Astrocyte (in vitro differentiated cells and primary cell): ENCODE measurements around the gene SETD2. TPM values are rescaled to one million over a fixed set of nuclear protein-coding genes. Genes with fewer than 3 reads are reported as not detected.
A peak's percentile ranks its signal among the peaks of the same experiment; 100 is the strongest.

ENCODE experiments used
- DNase-seq: peaks from one replicate; pipeline ENCODE4 v3.0.0-alpha.2; 2010; ENCODE audit warnings: low read depth
- FAIRE-seq: peaks from 2 replicates; lab custom pipeline; 2011; peaks lifted over from hg19 to GRCh38; lab: Jason Lieb, UNC
- H2AFZ ChIP-seq: 2 replicates; pipeline ENCODE4 v1.6.0; 2012; ENCODE audit warnings: low read depth, low read length, inconsistent platforms
- H3K27ac ChIP-seq: 2 replicates; pipeline ENCODE4 v1.5.1; 2011; ENCODE audit warnings: low read depth, low read length, inconsistent platforms
- H3K27me3 ChIP-seq: 2 replicates; pipeline ENCODE4 v1.6.0; 2011; ENCODE audit warnings: low read length, inconsistent platforms; ENCODE audit not compliant: insufficient read depth
- H3K36me3 ChIP-seq: 2 replicates; pipeline ENCODE4 v1.5.1; 2011; ENCODE audit warnings: low read length, inconsistent platforms; ENCODE audit not compliant: insufficient read depth
- H3K4me1 ChIP-seq: 2 replicates; pipeline ENCODE4 v1.5.1; 2011; ENCODE audit warnings: low read length, inconsistent platforms; ENCODE audit not compliant: insufficient read depth
- H3K4me2 ChIP-seq: 2 replicates; pipeline ENCODE4 v1.6.0; 2012; ENCODE audit warnings: low read length, inconsistent platforms
- H3K4me3 ChIP-seq: 2 replicates; pipeline ENCODE4 v1.5.1; 2011; ENCODE audit warnings: low read depth, mild to moderate bottlenecking, low read length, inconsistent platforms; ENCODE audit not compliant: insufficient read depth
- H3K79me2 ChIP-seq: 2 replicates; pipeline ENCODE4 v1.6.0; 2012; ENCODE audit warnings: mild to moderate bottlenecking, low read length, inconsistent platforms; ENCODE audit not compliant: insufficient read depth
- H3K9ac ChIP-seq: 2 replicates; pipeline ENCODE4 v1.6.0; 2012; ENCODE audit warnings: mild to moderate bottlenecking, low read length, inconsistent platforms
- H3K9me3 ChIP-seq: 2 replicates; pipeline ENCODE4 v1.5.1; 2012; ENCODE audit warnings: low read depth, mild to moderate bottlenecking, low read length, inconsistent platforms; ENCODE audit not compliant: insufficient read depth
- H4K20me1 ChIP-seq: 2 replicates; pipeline ENCODE4 v1.6.0; 2012; ENCODE audit warnings: low read length, inconsistent platforms; ENCODE audit not compliant: insufficient read depth
- H3K27ac Mint-ChIP-seq: one replicate; pipeline ENCODE4 v1.8.0; 2021; ENCODE audit warnings: mild to moderate bottlenecking, mixed read lengths; ENCODE audit not compliant: unreplicated experiment
- H3K27me3 Mint-ChIP-seq: one replicate; pipeline ENCODE4 v1.8.0; 2021; ENCODE audit warnings: low read depth, mixed read lengths; ENCODE audit not compliant: unreplicated experiment
- H3K36me3 Mint-ChIP-seq: one replicate; pipeline ENCODE4 v1.8.0; 2021; ENCODE audit warnings: low read depth, mixed read lengths; ENCODE audit not compliant: unreplicated experiment
- H3K4me1 Mint-ChIP-seq: one replicate; pipeline ENCODE4 v1.8.0; 2021; ENCODE audit warnings: low read depth, mixed read lengths; ENCODE audit not compliant: unreplicated experiment
- H3K4me3 Mint-ChIP-seq: one replicate; pipeline ENCODE4 v1.8.0; 2021; ENCODE audit warnings: mild to moderate bottlenecking, moderate library complexity, mixed read lengths; ENCODE audit not compliant: unreplicated experiment
- H3K9me3 Mint-ChIP-seq: one replicate; pipeline ENCODE4 v1.8.0; 2021; ENCODE audit warnings: mild to moderate bottlenecking, mixed read lengths; ENCODE audit not compliant: unreplicated experiment
- CTCF ChIP-seq: IDR thresholded peaks from 2 replicates; pipeline ENCODE4 v1.5.1; 2011; ENCODE audit warnings: low read depth, mild to moderate bottlenecking, inconsistent platforms, low read length, moderate library complexity; ENCODE audit not compliant: insufficient read depth
- EZH2 ChIP-seq: IDR thresholded peaks from 2 replicates; pipeline ENCODE4 v1.6.1; 2012; ENCODE audit warnings: mild to moderate bottlenecking, low read length, inconsistent platforms; ENCODE audit not compliant: insufficient read depth
- total RNA-seq: library from RNA; stranded (reverse); gene quantifications from 2 replicates; pipeline ENCODE4 v1.2.1, GENCODE V29; 2021

The SETD2 gene
- total RNA-seq, 1 donor from 2014 or later = 46.5 TPM

GRCh38 chr3:46987743-46988401 is 176.0 kb downstream of the SETD2 start:
- Histone ChIP-seq H2AFZ (peak overlapping the region; percentile 52), H3K4me2 (peak overlapping the region; percentile 22), H3K79me2 (no peaks in the 10 kb centered on the region), H3K27ac (no peak overlapping the region), H3K36me3 (no peaks in the 10 kb centered on the region), H3K4me1 (peaks cover 4% of the 10 kb centered on the region), H3K27me3 (no peaks in the 10 kb centered on the region), H3K9ac (no peak overlapping the region), H3K4me3 (no peak overlapping the region), H3K9me3 (no peaks in the 10 kb centered on the region), H4K20me1 (no peaks in the 10 kb centered on the region)
- peaks cover 2% of the 10 kb centered on the region for H3K9me3 Mint-ChIP-seq
- peaks cover 9% of the 10 kb centered on the region for H3K36me3 Mint-ChIP-seq
- FAIRE-seq (no peak), DNase-seq (no peak)
- H3K27ac Mint-ChIP-seq = no peak overlapping the region
- peaks cover 4% of the 10 kb centered on the region for H3K27me3 Mint-ChIP-seq
- no peak overlapping the region for H3K4me3 Mint-ChIP-seq
- TF ChIP-seq EZH2 (no peak), CTCF (no peak)
- H3K4me1 Mint-ChIP-seq = no peaks in the 10 kb centered on the region

- no peaks in the 10 kb centered on the region for H3K9me3 ChIP-seq
- peaks cover 11% of the 10 kb centered on the region for H3K36me3 Mint-ChIP-seq
- H3K27ac Mint-ChIP-seq = no peak overlapping the region
- peaks cover 4% of the 10 kb centered on the region for H3K4me1 ChIP-seq
- no peak overlapping the region for H2AFZ ChIP-seq
- H3K27me3 ChIP-seq = no peaks in the 10 kb centered on the region
- H3K79me2 ChIP-seq = no peaks in the 10 kb centered on the region
- H3K9me3 Mint-ChIP-seq = peaks cover 2% of the 10 kb centered on the region
- DNase-seq (no peak), FAIRE-seq (no peak)
- H3K27ac ChIP-seq = no peak overlapping the region
- H3K4me3 ChIP-seq = no peak overlapping the region
- H3K4me1 Mint-ChIP-seq = no peaks in the 10 kb centered on the region
- H3K9ac ChIP-seq = no peak overlapping the region
- H3K4me3 Mint-ChIP-seq = no peak overlapping the region
- TF ChIP-seq CTCF = no peak
- no peak for TF ChIP-seq EZH2
- H3K4me2 ChIP-seq = no peak overlapping the region
- H3K36me3 ChIP-seq = no peaks in the 10 kb centered on the region
- no peaks in the 10 kb centered on the region for H4K20me1 ChIP-seq
- peaks cover 7% of the 10 kb centered on the region for H3K27me3 Mint-ChIP-seq
These were observed 176.6 kb downstream of the SETD2 start for GRCh38 chr3:46987319-46987742.

GRCh38 chr3:46986782-46987310 is 177.1 kb downstream of the SETD2 start:
- Histone ChIP-seq H4K20me1 (no peaks in the 10 kb centered on the region), H3K4me3 (no peak overlapping the region), H2AFZ (no peak overlapping the region), H3K27me3 (no peaks in the 10 kb centered on the region), H3K9ac (no peak overlapping the region), H3K27ac (no peak overlapping the region), H3K4me2 (no peak overlapping the region), H3K36me3 (no peaks in the 10 kb centered on the region), H3K4me1 (peaks cover 4% of the 10 kb centered on the region), H3K79me2 (no peaks in the 10 kb centered on the region), H3K9me3 (no peaks in the 10 kb centered on the region)
- FAIRE-seq (no peak), DNase-seq (no peak)
- Mint-ChIP-seq H3K27me3 (peaks cover 7% of the 10 kb centered on the region), H3K4me3 (no peak overlapping the region), H3K9me3 (peaks cover 2% of the 10 kb centered on the region), H3K4me1 (no peaks in the 10 kb centered on the region), H3K27ac (no peak overlapping the region), H3K36me3 (peaks cover 11% of the 10 kb centered on the region)
- TF ChIP-seq EZH2 (no peak), CTCF (no peak)
